H1 (cell line): ENCODE data around the gene PSME4. TPM values are rescaled to one million over a fixed set of nuclear protein-coding genes. Genes with fewer than 3 reads are reported as not detected.
"Not testable (repeated sequence)": the region's sequence is repeated elsewhere in the genome, so short reads cannot be mapped to it uniquely, and the experiment has no call there.

Experiments
- CTCF ChIA-PET: fragments of 300-600 bp; sonication (Branson Sonifier 250); formaldehyde crosslinking; loops from one replicate; lab custom pipeline; 2021; ENCODE audit not compliant: partially characterized antibody; lab: Charles Lee
- POLR2A ChIA-PET: fragments of 300-600 bp; sonication (Branson Sonifier 250); formaldehyde crosslinking; loops from one replicate; lab custom pipeline; 2021; ENCODE audit warnings: inconsistent platforms; ENCODE audit not compliant: partially characterized antibody; lab: Charles Lee
- DNase-seq, 2 experiments: peaks; one replicate each; pipeline versions ENCODE4 v3.0.0 to v3.0.0-alpha.2; 2010 to 2022; ENCODE audit warnings: low spot score in 2 of 2, low read depth in 1 of 2, mixed read lengths in 1 of 2
- FAIRE-seq: peaks from 2 replicates; lab custom pipeline; 2011; peaks lifted over from hg19 to GRCh38; lab: Jason Lieb, UNC
- H2AFZ ChIP-seq: 2 replicates; pipeline ENCODE4 v1.8.1; 2012; ENCODE audit warnings: low read length, inconsistent platforms
- H2AK5ac ChIP-seq: 2 replicates; pipeline ENCODE4 v1.6.1; 2013; ENCODE audit warnings: low read depth, low read length
- H2BK120ac ChIP-seq: replicated peaks from 2 replicates; pipeline ENCODE3; 2013; ENCODE audit warnings: low read depth, low read length, inconsistent platforms
- H2BK12ac ChIP-seq: 2 replicates; pipeline ENCODE4 v1.6.1; 2013; ENCODE audit warnings: low read depth, low read length
- H2BK15ac ChIP-seq: 2 replicates; pipeline ENCODE4 v1.6.1; 2013; ENCODE audit warnings: low read length
- H2BK20ac ChIP-seq: 2 replicates; pipeline ENCODE4 v1.6.1; 2013; ENCODE audit warnings: low read length
- H2BK5ac ChIP-seq: 2 replicates; pipeline ENCODE4 v1.6.1; 2013; ENCODE audit warnings: low read depth, low read length
- H3K14ac ChIP-seq: 2 replicates; pipeline ENCODE4 v1.6.1; 2013; ENCODE audit warnings: inconsistent platforms; ENCODE audit not compliant: insufficient read length
- H3K18ac ChIP-seq: 2 replicates; pipeline ENCODE4 v1.6.1; 2013; ENCODE audit warnings: low read length; ENCODE audit errors: extremely low read depth
- H3K23ac ChIP-seq: 2 replicates; pipeline ENCODE4 v1.6.1; 2013; ENCODE audit warnings: inconsistent platforms; ENCODE audit not compliant: insufficient read length
- H3K23me2 ChIP-seq: 2 replicates; pipeline ENCODE4 v1.6.1; 2013; ENCODE audit warnings: low read depth, low read length
- H3K27ac ChIP-seq: 2 replicates; pipeline ENCODE4 v1.6.1; 2011; ENCODE audit warnings: low read depth, low read length, inconsistent platforms
- H3K27me3 ChIP-seq, 4 experiments: replicated peaks in 1 of 4; 1 replicate in 1 of 4; 2 replicates in 3 of 4; pipeline versions ENCODE4 v1.6.1 to v1.8.1; 2011 to 2013; ENCODE audit warnings: low read length in 3 of 4, mild to moderate bottlenecking in 3 of 4, inconsistent platforms in 2 of 4, mixed read lengths in 2 of 4, moderate library complexity in 1 of 4; ENCODE audit not compliant: control insufficient read depth in 3 of 4, insufficient read depth in 3 of 4; ENCODE audit errors: extremely low read depth in 1 of 4
- H3K36me3 ChIP-seq, 4 experiments: 2 replicates each; pipeline versions ENCODE4 v1.6.1 to v1.8.1; 2011 to 2013; ENCODE audit warnings: mild to moderate bottlenecking in 4 of 4, low read length in 3 of 4, moderate library complexity in 2 of 4, control low read depth in 1 of 4, inconsistent platforms in 1 of 4; ENCODE audit not compliant: insufficient read depth in 4 of 4, control insufficient read depth in 2 of 4
- H3K4ac ChIP-seq: replicated peaks from 2 replicates; pipeline ENCODE3; 2013; ENCODE audit warnings: low read length, low read depth, mixed read lengths, inconsistent platforms; ENCODE audit not compliant: insufficient read length
- H3K4me1 ChIP-seq, 4 experiments: replicated peaks in 1 of 4; 1 replicate in 1 of 4; 2 replicates in 3 of 4; pipeline versions ENCODE4 v1.6.1 to v1.8.1; 2011 to 2013; ENCODE audit warnings: low read length in 3 of 4, inconsistent platforms in 2 of 4, mixed read lengths in 1 of 4; ENCODE audit not compliant: insufficient read depth in 4 of 4, control insufficient read depth in 3 of 4
- H3K4me2 ChIP-seq, 2 experiments: 2 replicates each; pipeline versions ENCODE4 v1.6.1 to v1.8.1; 2011 to 2013; ENCODE audit warnings: low read depth in 2 of 2, low read length in 2 of 2, control low read depth in 1 of 2, inconsistent platforms in 1 of 2, mild to moderate bottlenecking in 1 of 2; ENCODE audit not compliant: insufficient read depth in 1 of 2
- H3K4me3 ChIP-seq, 4 experiments: fragments of 200-600, 300-600 bp in 1 of 4; sonication (generic), shearing (Covaris generic), sonication (Bioruptor Twin) in 1 of 4; 2 replicates each; pipeline versions ENCODE4 v1.5.1 to v1.8.1; 2011 to 2016; ENCODE audit warnings: low read length in 4 of 4, low read depth in 3 of 4, control low read depth in 2 of 4, inconsistent platforms in 2 of 4, mild to moderate bottlenecking in 2 of 4, mixed read lengths in 1 of 4, moderate library complexity in 1 of 4; ENCODE audit not compliant: insufficient read depth in 2 of 4; ENCODE audit errors: extremely low read depth in 1 of 4
- H3K56ac ChIP-seq: replicated peaks from 2 replicates; pipeline ENCODE3; 2013; ENCODE audit warnings: low read depth, mild to moderate bottlenecking, mixed read lengths, low read length, inconsistent platforms; ENCODE audit not compliant: insufficient read length
- H3K79me1 ChIP-seq: 2 replicates; pipeline ENCODE4 v1.6.1; 2013; ENCODE audit warnings: low read depth, low read length, control low read depth
- H3K79me2 ChIP-seq, 2 experiments: 2 replicates each; pipeline versions ENCODE4 v1.6.1 to v1.8.1; 2012 to 2013; ENCODE audit warnings: low read length in 2 of 2, mild to moderate bottlenecking in 2 of 2, inconsistent platforms in 1 of 2; ENCODE audit not compliant: insufficient read depth in 2 of 2, control insufficient read depth in 1 of 2
- H3K9ac ChIP-seq, 4 experiments: replicated peaks in 1 of 4; 1 replicate in 1 of 4; 2 replicates in 3 of 4; pipeline versions ENCODE4 v1.6.1 to v1.8.1; 2011 to 2013; ENCODE audit warnings: low read depth in 3 of 4, low read length in 3 of 4, control low read depth in 2 of 4, mild to moderate bottlenecking in 2 of 4, moderate library complexity in 2 of 4, inconsistent platforms in 1 of 4; ENCODE audit errors: extremely low read depth in 1 of 4
- H3K9me3 ChIP-seq, 2 experiments: 2 replicates each; pipeline versions ENCODE4 v1.6.1 to v1.8.1; 2012 to 2013; ENCODE audit warnings: mild to moderate bottlenecking in 2 of 2, moderate library complexity in 2 of 2, control low read depth in 1 of 2, inconsistent platforms in 1 of 2, low read depth in 1 of 2, low read length in 1 of 2, mixed read lengths in 1 of 2; ENCODE audit not compliant: insufficient read depth in 2 of 2
- H4K20me1 ChIP-seq, 2 experiments: replicated peaks in 1 of 2; 2 replicates each; pipeline versions ENCODE3 to v1.8.1; 2011 to 2013; ENCODE audit warnings: inconsistent platforms in 2 of 2, low read length in 2 of 2, mild to moderate bottlenecking in 1 of 2; ENCODE audit not compliant: insufficient read depth in 2 of 2, control insufficient read depth in 1 of 2
- H4K5ac ChIP-seq: 2 replicates; pipeline ENCODE4 v1.6.1; 2013; ENCODE audit warnings: low read length, low read depth, mixed read lengths, inconsistent platforms; ENCODE audit not compliant: insufficient read length
- H4K8ac ChIP-seq: 2 replicates; pipeline ENCODE4 v1.8.0; 2013; ENCODE audit warnings: mild to moderate bottlenecking, moderate library complexity, low read length, inconsistent platforms; ENCODE audit not compliant: insufficient read depth; ENCODE audit errors: extremely low read depth
- H4K91ac ChIP-seq: replicated peaks from 2 replicates; pipeline ENCODE3; 2013; ENCODE audit warnings: low read length, mixed read lengths, inconsistent platforms; ENCODE audit not compliant: insufficient read length
- WGBS, 2 experiments: shearing (Covaris generic) in 1 of 2; methylation state at CpG; one replicate each; pipeline versions ENCODE4 v1.1.6 to v1.1.7; 2013 to 2015; ENCODE audit warnings: low lambda C conversion rate in 2 of 2, mixed read lengths in 2 of 2, inconsistent platforms in 1 of 2, low coverage in 1 of 2, missing lambda C conversion rate in 1 of 2; ENCODE audit not compliant: insufficient replicate concordance in 2 of 2, insufficient coverage in 1 of 2, insufficient read length in 1 of 2; ENCODE audit errors: extremely low coverage in 1 of 2, missing lambda C conversion rate in 1 of 2; 5-methylcytosine and 5-hydroxymethylcytosine counted together
- polyA plus RNA-seq, 7 experiments: library from polyadenylated mRNA; depleted of rRNA in 3 of 7; stranded (reverse) in 5 of 7; unstranded in 2 of 7; fragments of >200 nt in 5 of 7; fragments of 200-250 nt in 2 of 7; gene quantifications; 1 replicate in 5 of 7; 2 replicates in 1 of 7; 4 replicates in 1 of 7; pipeline versions ENCODE4 v1.2.1 to v1.2.3, GENCODE V29; 2011 to 2013; ENCODE audit warnings: missing spikeins in 2 of 7, mixed read lengths in 2 of 7
- total RNA-seq: library from RNA; stranded (reverse); fragmentation: NEBNext Ultra II Directional; extraction: Animal tissue kit (Norgen Biotek cat#: 25700); gene quantifications from 2 replicates; pipeline ENCODE4 v1.2.1, GENCODE V29; 2021

Gene PSME4
- total and polyA plus RNA-seq, 2 of the 8 experiments (the other 6 are each of a cell fraction or from before 2014, with no cell fraction given), result 42.2 to 116 TPM

GRCh38 chr2:53926321-53926720, 44.5 kb downstream of the PSME4 start:
- H3K23ac ChIP-seq, H2AFZ ChIP-seq, H3K27me3 ChIP-seq, H3K4me3 ChIP-seq, H3K4ac ChIP-seq, H3K14ac ChIP-seq, H4K8ac ChIP-seq, H2BK12ac ChIP-seq, H3K79me1 ChIP-seq, H2BK20ac ChIP-seq, H3K79me2 ChIP-seq, H3K9me3 ChIP-seq, H3K23me2 ChIP-seq, H4K20me1 ChIP-seq, H3K56ac ChIP-seq, POLR2A ChIA-PET, H3K27ac ChIP-seq, H3K18ac ChIP-seq, H4K91ac ChIP-seq, H2BK5ac ChIP-seq, H3K9ac ChIP-seq, FAIRE-seq, H3K4me1 ChIP-seq, CTCF ChIA-PET, H2AK5ac ChIP-seq, H2BK120ac ChIP-seq, H3K4me2 ChIP-seq, H4K5ac ChIP-seq, H2BK15ac ChIP-seq, DNase-seq: not testable (repeated sequence)
- 95% methylated on average over 8 of the region's 8 CpGs; no CpG with 5 or more reads in 1 of the 2 experiments for WGBS, 2 experiments
- peaks cover 11 to 77% (median 55%) of the 10 kb centered on the region in 4 experiments for H3K36me3 ChIP-seq
